ENCODE results near the gene DMRT3.

DMRT3 gene

GRCh38 chr9:1005043-1005667 lies 28.7 kb downstream of the DMRT3 start:
- DNase-seq, result peak; percentile 46

GRCh38 chr9:1007312-1007711 lies 30.9 kb downstream of the DMRT3 start:
- no peak for DNase-seq

- DNase-seq, result no peak
Measured at GRCh38 chr9:1008216-1008615, 31.8 kb downstream of the DMRT3 start.

- peak; percentile 90 for DNase-seq
Measured at GRCh38 chr9:1009101-1009707, 32.7 kb downstream of the DMRT3 start.

DNA sequence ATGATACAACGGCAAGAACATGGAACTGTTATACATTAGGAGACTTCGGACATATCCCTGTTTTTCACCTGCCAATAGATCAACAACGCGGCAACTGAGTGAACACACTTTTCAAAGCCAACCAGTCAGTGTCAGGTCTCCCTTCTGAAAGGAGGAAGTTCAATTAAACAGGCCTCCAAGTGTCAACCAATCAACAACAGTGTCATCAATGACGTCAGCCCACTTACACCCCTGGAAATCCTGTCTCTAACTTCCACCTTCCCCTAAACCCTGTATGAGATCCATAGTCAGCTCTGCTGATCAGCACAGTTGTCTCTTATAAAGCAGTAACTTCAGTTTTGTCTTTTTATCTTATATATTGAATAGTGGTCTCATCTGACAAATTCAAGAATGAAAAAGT lies 36.6 kb downstream of the DMRT3 start:
- DNase-seq, result no peak

DNA sequence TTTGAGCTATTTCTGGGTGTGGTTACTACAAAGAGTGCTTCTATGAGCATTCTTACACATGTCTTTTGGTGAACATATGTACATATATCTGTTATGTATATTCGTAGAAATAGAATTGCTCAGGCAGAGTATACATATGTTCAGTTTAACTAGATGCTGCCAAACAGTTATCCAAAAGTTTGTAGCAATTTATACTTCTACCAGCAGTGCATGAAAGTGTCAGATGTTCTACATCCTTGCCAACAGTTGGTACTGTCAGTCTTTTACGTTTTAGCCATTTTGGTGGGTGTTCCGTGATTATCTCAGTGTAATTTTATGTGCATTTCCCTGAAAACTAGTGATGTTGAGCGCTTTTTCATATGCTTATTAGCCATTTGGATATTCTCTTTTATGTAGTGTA lies 37.8 kb downstream of the DMRT3 start:
- DNase-seq, result no peak

- no peak for DNase-seq
Measured at GRCh38 chr9:1014640-1015039, 38.2 kb downstream of the DMRT3 start.

GRCh38 chr9:1018121-1018520 lies 41.7 kb downstream of the DMRT3 start:
- DNase-seq, result no peak

- no peak for DNase-seq
Measured at GRCh38 chr9:1024112-1024511, 47.7 kb downstream of the DMRT3 start.

DNA sequence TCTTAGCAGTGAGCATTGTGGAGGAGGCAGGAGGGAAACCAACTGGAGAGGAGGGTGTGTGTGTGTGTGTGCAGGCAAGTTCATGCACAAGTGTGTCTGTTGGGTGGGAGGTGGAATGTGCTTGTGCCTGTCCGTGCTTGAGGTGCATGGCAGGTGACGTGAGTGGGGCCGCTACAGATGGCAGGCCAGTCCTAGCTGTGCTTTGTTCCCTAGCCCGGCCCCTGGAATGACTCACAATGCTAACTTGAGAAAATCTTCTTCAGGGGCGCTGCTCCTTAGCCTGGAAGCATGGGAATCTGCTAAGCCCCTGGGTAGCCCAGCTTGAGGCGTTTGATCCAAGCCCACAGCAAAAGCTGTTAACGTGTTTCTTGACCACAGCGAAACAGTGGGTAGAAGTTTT lies 48.7 kb downstream of the DMRT3 start:
- no peak for DNase-seq

- no peak for DNase-seq
Measured at GRCh38 chr9:1026219-1026618, 49.8 kb downstream of the DMRT3 start.

DNA sequence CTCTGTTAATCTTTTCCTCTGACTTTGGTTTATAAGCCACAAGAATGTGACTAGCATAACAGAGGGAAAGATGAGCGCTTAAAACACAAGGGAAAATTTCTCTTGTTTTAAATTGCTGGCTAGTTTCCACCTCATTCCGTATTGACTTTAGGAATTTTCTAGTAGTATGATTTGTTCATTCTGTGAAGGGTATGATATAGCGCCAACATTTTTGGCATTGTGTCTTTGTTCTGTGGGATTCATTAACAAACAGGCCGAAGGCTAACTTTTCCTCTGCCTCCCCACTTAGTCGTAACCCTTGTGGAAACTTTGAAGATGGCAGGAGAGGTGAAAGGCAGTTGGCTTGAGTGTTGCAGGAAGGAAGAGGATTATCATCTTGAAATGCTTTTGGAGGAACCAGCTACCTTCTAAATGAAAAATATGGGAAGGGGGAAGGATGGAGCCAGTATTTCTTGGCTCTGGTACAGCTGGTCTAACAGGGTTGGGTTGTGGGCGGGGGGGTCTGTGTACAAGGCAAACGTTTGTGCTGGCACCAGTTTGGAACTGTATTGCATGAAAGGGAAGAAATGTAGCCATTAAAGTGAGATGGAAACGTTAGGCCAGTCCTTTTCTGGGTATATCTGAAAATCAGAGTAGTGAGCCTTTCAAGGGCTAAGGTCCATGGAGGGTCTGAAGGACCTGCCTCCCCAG lies 52.2 kb downstream of the DMRT3 start:
- no peak for DNase-seq

DNA sequence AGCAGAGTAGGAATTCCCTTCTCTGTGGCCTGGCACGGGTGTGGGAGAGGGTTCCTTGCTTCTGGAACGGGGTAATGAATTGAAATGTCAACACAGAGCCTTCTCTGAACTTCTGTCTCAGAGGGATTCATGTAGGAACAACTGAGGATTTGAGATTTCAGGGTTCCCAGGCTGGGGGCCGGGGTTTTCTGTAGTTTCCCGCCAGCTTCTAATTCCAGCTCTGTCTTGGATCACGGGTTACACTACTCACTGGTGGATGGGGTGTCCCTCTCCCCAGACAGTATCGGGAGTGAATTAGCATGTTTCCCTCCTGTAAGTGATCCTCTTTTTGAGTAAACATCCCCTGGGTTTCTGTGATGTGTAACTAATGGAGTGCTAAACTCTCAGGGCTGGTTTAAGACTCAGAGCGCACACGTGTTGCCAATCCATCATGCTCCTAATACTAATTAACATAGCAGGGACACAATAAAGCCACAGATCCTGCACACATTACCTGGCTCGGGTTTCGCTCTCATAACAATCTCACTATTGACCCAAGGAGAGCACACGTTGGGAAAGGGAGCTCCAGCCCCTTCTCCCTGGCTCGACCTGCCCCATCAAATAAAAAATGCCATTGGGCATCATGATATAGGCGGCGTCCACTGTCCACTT lies 55.6 kb downstream of the DMRT3 start:
- no peak for DNase-seq

- DNase-seq, result no peak
Measured at GRCh38 chr9:1034271-1034670, 57.8 kb downstream of the DMRT3 start.

DNA sequence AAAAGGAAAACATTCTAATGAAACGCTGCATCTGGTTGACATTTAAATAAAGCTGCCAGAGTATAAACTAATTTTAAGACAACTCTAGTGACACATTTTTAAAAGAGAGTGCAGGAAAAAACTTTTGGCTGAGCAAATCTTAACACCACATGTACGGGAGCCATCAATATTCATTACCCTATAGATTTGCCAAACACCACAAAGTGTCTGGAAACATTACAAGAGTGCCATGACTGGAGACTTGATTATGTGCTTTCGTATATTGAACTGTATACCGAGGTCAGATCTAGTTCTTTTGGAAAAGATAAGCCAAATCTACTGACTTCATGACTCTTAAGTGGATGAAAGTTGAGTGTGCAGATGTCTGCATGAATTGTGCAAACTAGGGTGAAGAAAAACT lies 63.1 kb downstream of the DMRT3 start:
- no peak for DNase-seq

Measured in right hindlimb (tissue), 1 donor.